ENCODE data around the gene CDC42EP3.

CDC42EP3 gene

GRCh38 chr2:37636381-37637066 lies 34.9 kb downstream of the CDC42EP3 start:
- no peak for DNase-seq (ENCODE audit: low spot score)

- no peak for DNase-seq (ENCODE audit: low spot score)
Measured at GRCh38 chr2:37635504-37636380, 35.7 kb downstream of the CDC42EP3 start.

DNA sequence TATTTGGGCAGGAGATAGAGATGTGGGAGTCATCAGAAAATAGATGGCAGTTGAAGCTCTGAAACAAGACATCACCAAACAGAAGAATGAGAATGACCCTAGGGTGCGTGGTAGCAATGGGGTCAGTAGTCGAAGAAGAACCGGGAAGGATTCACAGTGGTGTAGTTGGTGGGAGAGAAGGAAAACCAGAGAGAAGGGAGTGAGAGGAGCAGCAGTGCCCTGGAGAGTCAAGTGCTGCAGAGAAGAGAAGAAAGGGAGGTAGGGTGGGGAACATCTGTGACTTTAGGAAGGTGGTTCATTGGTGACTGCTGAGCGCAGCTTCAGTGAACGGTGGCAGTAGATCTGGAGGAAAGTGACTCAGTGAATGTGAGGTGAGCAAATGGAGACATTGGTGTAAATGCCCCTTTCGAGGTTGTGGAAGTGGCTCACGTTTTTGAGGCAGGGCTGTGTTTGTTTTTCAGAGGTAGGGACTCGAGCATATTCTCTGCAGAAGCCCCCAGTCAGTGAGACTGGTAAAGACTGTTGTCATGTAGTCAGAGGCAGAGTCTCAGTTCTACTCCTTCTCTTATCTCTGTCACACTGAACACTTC lies 36.4 kb downstream of the CDC42EP3 start:
- DNase-seq (ENCODE audit: low spot score) = no peak

- DNase-seq (ENCODE audit: low spot score) = no peak
Measured at GRCh38 chr2:37633845-37634244, 37.6 kb downstream of the CDC42EP3 start.

DNA sequence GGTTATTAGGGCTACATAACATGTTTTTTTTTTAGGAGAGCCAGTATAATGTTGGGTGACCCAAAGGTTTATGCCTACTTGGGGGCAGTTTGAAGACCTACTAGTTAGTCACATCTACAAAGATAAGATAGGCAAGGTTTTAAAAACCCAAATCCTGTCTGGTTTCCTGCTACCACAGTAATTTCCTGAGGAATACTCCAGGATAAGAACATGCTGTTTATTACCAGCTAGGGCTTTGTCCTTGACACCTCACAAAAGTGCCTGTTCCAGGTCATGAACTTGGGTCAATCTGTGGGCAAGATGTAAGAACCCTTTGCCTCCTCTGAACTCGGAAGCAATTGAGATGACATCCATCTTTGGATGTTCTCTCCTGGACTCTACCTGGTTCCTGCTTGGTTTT lies 38.2 kb downstream of the CDC42EP3 start:
- no peak for DNase-seq (ENCODE audit: low spot score)

DNA sequence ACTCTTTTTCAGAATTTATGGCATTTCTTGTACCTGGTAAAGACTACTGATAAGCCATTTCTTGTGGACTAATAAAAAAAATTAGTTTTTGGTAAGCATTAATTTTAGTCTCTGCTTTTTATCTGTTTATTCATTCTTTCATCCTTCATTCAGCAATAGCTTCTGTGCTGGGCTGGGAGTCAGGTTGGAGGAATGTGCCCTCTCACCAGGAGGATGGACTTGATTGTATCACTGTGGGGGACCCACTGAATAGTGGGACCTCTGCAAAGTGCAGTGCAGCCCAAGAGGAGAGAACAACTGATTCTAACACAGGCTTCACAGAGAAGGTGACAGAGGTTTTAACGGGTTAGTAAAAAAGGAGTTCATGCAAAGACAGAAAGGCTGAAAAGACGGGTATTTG lies 39.1 kb downstream of the CDC42EP3 start:
- no peak for DNase-seq (ENCODE audit: low spot score)

GRCh38 chr2:37631698-37632097 lies 39.7 kb downstream of the CDC42EP3 start:
- no peak for DNase-seq (ENCODE audit: low spot score)

GRCh38 chr2:37631292-37631691 lies 40.1 kb downstream of the CDC42EP3 start:
- DNase-seq (ENCODE audit: low spot score) = no peak

DNA sequence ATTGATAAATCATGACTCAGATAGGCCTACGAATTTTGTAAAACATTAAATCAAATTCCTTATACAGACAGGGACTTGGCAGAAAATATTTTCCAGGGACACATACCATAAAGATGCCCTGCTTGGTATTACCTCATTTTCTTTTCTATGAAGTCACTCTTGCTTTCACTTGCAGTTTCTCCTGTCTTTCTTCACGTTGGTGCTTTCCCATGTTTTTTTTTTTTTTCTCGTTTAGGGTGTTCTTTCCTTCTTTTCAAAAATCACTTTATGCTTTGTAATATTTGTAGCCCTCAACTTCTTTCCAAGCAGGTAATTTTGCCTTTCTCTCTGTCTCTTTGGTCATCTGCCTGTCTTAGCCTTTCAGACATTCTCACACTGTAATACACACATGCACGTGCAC lies 40.7 kb downstream of the CDC42EP3 start:
- DNase-seq (ENCODE audit: low spot score) = no peak

- no peak for DNase-seq (ENCODE audit: low spot score)
Measured at GRCh38 chr2:37630301-37630700, 41.1 kb downstream of the CDC42EP3 start.

GRCh38 chr2:37629529-37629928 lies 41.9 kb downstream of the CDC42EP3 start:
- no peak for DNase-seq (ENCODE audit: low spot score)

DNA sequence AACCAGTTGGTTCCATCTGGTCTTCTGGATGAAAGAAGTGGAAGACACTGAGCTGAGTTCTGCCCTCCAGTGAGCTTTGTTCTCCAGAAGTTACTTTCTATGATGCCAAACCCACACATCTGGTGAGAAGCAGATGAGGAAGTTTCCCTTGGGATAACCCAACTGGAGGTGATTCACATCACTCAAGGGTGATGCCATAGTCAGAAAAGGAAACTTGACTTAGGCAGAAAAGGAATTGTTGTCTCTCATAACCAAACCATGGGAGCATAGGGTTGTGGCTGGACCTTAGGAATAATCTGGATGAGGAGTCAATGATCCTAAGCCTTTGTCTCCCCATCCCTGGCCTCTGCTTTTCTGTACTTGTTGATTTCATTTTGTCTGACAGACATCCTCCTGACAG lies 43.7 kb downstream of the CDC42EP3 start:
- no peak for DNase-seq (ENCODE audit: low spot score)

- DNase-seq (ENCODE audit: low spot score) = no peak
Measured at GRCh38 chr2:37625796-37626571, 45.5 kb downstream of the CDC42EP3 start.

DNA sequence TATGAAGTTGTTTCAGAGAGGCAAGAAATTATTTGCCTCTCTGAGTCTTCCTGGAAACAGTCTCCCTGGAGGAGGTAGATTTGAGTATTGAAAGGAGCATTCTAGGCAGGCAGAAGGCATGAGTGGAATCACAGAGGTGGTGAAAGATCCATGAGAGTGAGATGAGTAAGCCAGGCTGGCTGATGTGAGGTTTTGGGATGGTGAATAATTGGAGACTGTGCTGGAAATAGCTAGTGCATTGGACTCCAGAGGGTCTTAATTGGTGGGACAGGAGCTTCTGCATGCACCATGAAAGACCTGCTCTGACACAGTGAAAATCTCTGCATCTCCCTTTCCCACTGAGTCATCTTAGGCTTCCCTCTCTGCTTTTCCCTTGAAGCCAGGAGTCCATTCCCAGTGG lies 46.3 kb downstream of the CDC42EP3 start:
- DNase-seq (ENCODE audit: low spot score) = no peak

DNA sequence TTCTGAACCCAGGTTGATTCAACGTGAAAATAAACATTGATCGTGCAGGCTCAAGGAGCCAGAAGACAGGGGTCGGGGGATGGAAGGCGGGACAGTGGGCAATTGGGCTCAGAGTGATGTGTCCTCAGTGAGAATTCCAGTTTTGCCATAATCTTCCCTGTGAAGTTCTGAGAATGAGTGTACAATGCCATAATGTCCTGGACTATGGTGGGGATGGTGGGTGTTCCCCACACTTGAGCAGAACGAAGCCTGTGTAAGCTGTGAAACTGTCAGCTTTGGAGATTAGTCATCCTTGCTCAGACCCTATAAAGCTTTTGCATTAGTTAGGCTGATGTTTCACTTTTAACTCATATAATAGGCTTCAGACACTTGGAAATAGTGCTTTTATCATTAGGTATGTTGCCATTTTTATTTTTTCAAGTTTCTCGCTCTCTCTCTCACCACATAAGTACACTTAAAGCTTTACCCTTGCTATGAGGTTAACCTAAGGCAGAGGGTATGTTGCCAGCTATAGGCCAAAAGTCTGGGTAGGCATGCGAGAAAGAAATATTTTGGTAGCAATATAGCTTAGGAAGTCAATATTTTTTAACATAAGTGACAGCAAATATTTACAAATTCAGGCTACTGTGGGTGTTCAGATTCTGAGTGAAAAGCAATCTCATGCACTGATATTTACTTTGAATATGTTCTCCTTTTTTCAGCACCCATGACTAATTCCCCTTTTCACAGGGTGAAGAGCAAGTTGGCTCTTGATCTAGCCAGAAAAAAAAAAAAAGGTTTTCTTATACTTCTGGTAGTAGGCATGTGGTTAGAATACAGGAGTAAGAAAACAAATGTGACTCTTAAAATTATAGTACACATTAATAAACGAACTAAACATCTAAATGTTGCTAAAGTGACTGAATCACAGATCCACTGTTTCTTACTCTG lies 47.2 kb downstream of the CDC42EP3 start:
- DNase-seq (ENCODE audit: low spot score) = no peak

- DNase-seq (ENCODE audit: low spot score) = no peak
Measured at GRCh38 chr2:37623406-37623805, 48.0 kb downstream of the CDC42EP3 start.

- DNase-seq (ENCODE audit: low spot score) = no peak
Measured at GRCh38 chr2:37622450-37623100, 48.9 kb downstream of the CDC42EP3 start.

GRCh38 chr2:37621199-37621598 lies 50.2 kb downstream of the CDC42EP3 start:
- DNase-seq (ENCODE audit: low spot score) = no peak

DNA sequence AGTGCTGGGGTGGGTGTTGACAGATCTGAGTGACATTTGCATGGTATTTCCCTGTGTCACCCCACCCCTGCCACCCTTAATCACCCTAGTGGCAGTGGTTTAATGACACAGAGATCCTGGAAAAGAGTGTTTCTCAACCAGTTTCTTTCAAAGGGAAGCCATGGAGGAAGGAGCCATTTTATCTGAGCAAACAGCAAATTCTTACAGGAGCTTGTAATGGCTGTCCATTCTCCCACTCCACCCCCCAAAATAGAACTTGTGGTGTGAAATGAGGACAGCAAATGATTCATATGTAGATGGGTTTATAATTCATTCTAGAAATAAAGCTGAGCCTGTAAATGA lies 51.5 kb downstream of the CDC42EP3 start:
- DNase-seq (ENCODE audit: low spot score) = no peak

- no peak for DNase-seq (ENCODE audit: low spot score)
Measured at GRCh38 chr2:37619230-37619958, 52.0 kb downstream of the CDC42EP3 start.

Measured in NAMALWA (cell line).